Posterior cingulate gyrus (tissue), 11 donors: ENCODE data around the gene PARD3.
"Not testable (repeated sequence)": the region's sequence is repeated elsewhere in the genome, so short reads cannot be mapped to it uniquely, and the experiment has no call there.

ENCODE experiments used
- DNase-seq, 10 donors: peaks; one replicate each; pipeline versions ENCODE4 v3.0.0 to v3.0.0-alpha.2; 2020 to 2021; ENCODE audit warnings: mixed read lengths in 3 of 10
- intact Hi-C: fragments of 100-400 bp; cut with DNase I; formaldehyde crosslinking; loops from one replicate; pipeline ENCODE4 v1.15.1; 2023

Gene PARD3

GRCh38 chr10:34087095-34087418 is 728.0 kb downstream of the PARD3 start:
- intact Hi-C loops: no loop called here
- no peak for DNase-seq

- no peak for DNase-seq
- intact Hi-C loops: no loop called here
Measured at GRCh38 chr10:34083567-34083966, 731.5 kb downstream of the PARD3 start.

- intact Hi-C loops: no loop called here
- DNase-seq: no peak
Measured at GRCh38 chr10:34081948-34082347, 733.1 kb downstream of the PARD3 start.

GRCh38 chr10:34081347-34081743 is 733.8 kb downstream of the PARD3 start:
- intact Hi-C loops: no loop called here
- DNase-seq: no peak

GRCh38 chr10:34080485-34081346 is 734.4 kb downstream of the PARD3 start:
- DNase-seq: no peak
- intact Hi-C loops: no loop called here

- intact Hi-C loops: no loop called here
- DNase-seq: no peak
Measured at GRCh38 chr10:34079702-34080484, 735.2 kb downstream of the PARD3 start.

GRCh38 chr10:34078745-34079470 is 736.2 kb downstream of the PARD3 start:
- peak in 5 of 10 donors; percentile 6 to 81 (median 22) for DNase-seq
- intact Hi-C loops: no loop called here

GRCh38 chr10:34078017-34078744 is 736.9 kb downstream of the PARD3 start:
- no peak for DNase-seq
- intact Hi-C loops: no loop called here

- no peak for DNase-seq
- intact Hi-C loops: no loop called here
Measured at GRCh38 chr10:34076443-34076842, 738.7 kb downstream of the PARD3 start.

GRCh38 chr10:34075254-34075926 is 739.7 kb downstream of the PARD3 start:
- intact Hi-C loops: no loop called here
- DNase-seq: no peak

- no peak for DNase-seq
- intact Hi-C loops: no loop called here
Measured at GRCh38 chr10:34074051-34074450, 741.0 kb downstream of the PARD3 start.

- intact Hi-C loops, DNase-seq: not testable (repeated sequence)
Measured at GRCh38 chr10:34067741-34068140, 747.4 kb downstream of the PARD3 start.

GRCh38 chr10:34063592-34063991 is 751.5 kb downstream of the PARD3 start:
- intact Hi-C loops: no loop called here
- no peak for DNase-seq

GRCh38 chr10:34061841-34062240 is 753.3 kb downstream of the PARD3 start:
- intact Hi-C loops: no loop called here
- DNase-seq: no peak
